WTC11 (cell line): ENCODE results near the gene NANOS2. TPM values are rescaled to one million over a fixed set of nuclear protein-coding genes. Genes with fewer than 3 reads are reported as not detected.
A peak's percentile ranks its signal among the peaks of the same experiment; 100 is the strongest.

Experiments
- ATAC-seq: fragments of 200-7000 bp; cut with Tn5 transposase; 2 replicates; pipeline ENCODE4 v1.10.0; 2021; ENCODE audit warnings: mild to moderate bottlenecking, moderate library complexity
- CTCF ChIA-PET: fragments of 300-600 bp; sonication (Branson Sonifier 250); formaldehyde crosslinking; loops from one replicate; lab custom pipeline; 2021; ENCODE audit warnings: antibody characterized with exemption; lab: Charles Lee
- POLR2A ChIA-PET: fragments of 350-600 bp; sonication (Branson Sonifier 250); formaldehyde crosslinking; loops from one replicate; lab custom pipeline; 2021; ENCODE audit warnings: antibody characterized with exemption; lab: Charles Lee
- DNase-seq: peaks from one replicate; pipeline ENCODE4 v3.0.0; 2021; ENCODE audit warnings: low spot score
- H3K27ac Mint-ChIP-seq: 2 replicates; pipeline ENCODE4 v1.8.0; 2021; ENCODE audit warnings: mixed read lengths
- H3K27me3 Mint-ChIP-seq: 2 replicates; pipeline ENCODE4 v1.8.0; 2021; ENCODE audit warnings: low read depth, mild to moderate bottlenecking, moderate library complexity, mixed read lengths
- H3K36me3 Mint-ChIP-seq: 2 replicates; pipeline ENCODE4 v1.8.0; 2021; ENCODE audit warnings: mixed read lengths
- H3K4me1 Mint-ChIP-seq: 2 replicates; pipeline ENCODE4 v1.8.0; 2022; ENCODE audit warnings: mixed read lengths
- H3K4me3 Mint-ChIP-seq: 2 replicates; pipeline ENCODE4 v1.8.0; 2021; ENCODE audit warnings: mild to moderate bottlenecking, moderate library complexity, mixed read lengths
- H3K9me3 Mint-ChIP-seq: 2 replicates; pipeline ENCODE4 v1.8.0; 2021; ENCODE audit warnings: mixed read lengths
- CREB1 ChIP-seq: sonication (generic); formaldehyde crosslinking; IDR thresholded peaks from 2 replicates; pipeline ENCODE4 v1.8.0; 2023; ENCODE audit warnings: mild to moderate bottlenecking, missing genetic modification reagents
- ELF4 ChIP-seq: sonication (generic); formaldehyde crosslinking; IDR thresholded peaks from 2 replicates; pipeline ENCODE4 v1.8.1; 2022; ENCODE audit warnings: low read depth, mild to moderate bottlenecking, moderate library complexity, missing genetic modification reagents
- ERG ChIP-seq: fragments of 250-450 bp; sonication (Bioruptor Pico); IDR thresholded peaks from 2 replicates; pipeline ENCODE4 v1.8.0; 2021; ENCODE audit warnings: mild to moderate bottlenecking
- ESRRA ChIP-seq: sonication (generic); formaldehyde crosslinking; IDR thresholded peaks from 2 replicates; pipeline ENCODE4 v1.8.1; 2022; ENCODE audit warnings: mild to moderate bottlenecking, missing genetic modification reagents, borderline replicate concordance
- FOXJ3 ChIP-seq: sonication (generic); formaldehyde crosslinking; IDR thresholded peaks from 2 replicates; pipeline ENCODE4 v1.9.0; 2021; ENCODE audit warnings: missing genetic modification reagents, mild to moderate bottlenecking, borderline replicate concordance
- GABPB1 ChIP-seq: sonication (generic); formaldehyde crosslinking; IDR thresholded peaks from 2 replicates; pipeline ENCODE4 v1.8.1; 2023; ENCODE audit warnings: mild to moderate bottlenecking, missing genetic modification reagents
- HMGXB4 ChIP-seq: sonication (generic); formaldehyde crosslinking; IDR thresholded peaks from 2 replicates; pipeline ENCODE4 v1.8.1; 2023; ENCODE audit warnings: mild to moderate bottlenecking, moderate library complexity, missing genetic modification reagents
- PREB ChIP-seq: sonication (generic); formaldehyde crosslinking; IDR thresholded peaks from 2 replicates; pipeline ENCODE4 v1.8.1; 2022; ENCODE audit warnings: mild to moderate bottlenecking, missing genetic modification reagents, moderate library complexity, borderline replicate concordance
- TEAD1 ChIP-seq: sonication (generic); formaldehyde crosslinking; IDR thresholded peaks from 2 replicates; pipeline ENCODE4 v1.8.0; 2022; ENCODE audit warnings: mild to moderate bottlenecking, missing genetic modification reagents
- USF1 ChIP-seq: sonication (generic); formaldehyde crosslinking; IDR thresholded peaks from 2 replicates; pipeline ENCODE4 v1.8.0; 2022; ENCODE audit warnings: mild to moderate bottlenecking, missing genetic modification reagents
- ZNF121 ChIP-seq: sonication (generic); formaldehyde crosslinking; IDR thresholded peaks from 2 replicates; pipeline ENCODE4 v1.8.0; 2023; ENCODE audit warnings: missing genetic modification reagents
- ZNF671 ChIP-seq: fragments of 250-450 bp; sonication (Bioruptor Pico); IDR thresholded peaks from 2 replicates; pipeline ENCODE4 v1.8.0; 2021; ENCODE audit warnings: mild to moderate bottlenecking
- ZSCAN18 ChIP-seq: fragments of 250-450 bp; sonication (Bioruptor Pico); IDR thresholded peaks from 2 replicates; pipeline ENCODE4 v2.1.2; 2022; ENCODE audit warnings: mild to moderate bottlenecking, moderate library complexity
- total RNA-seq: library from RNA; stranded (reverse); gene quantifications from 3 replicates; pipeline ENCODE4 v1.2.3, GENCODE V29; 2021
- TF ChIP-seq, protein P1 (sequence below): sonication (generic); formaldehyde crosslinking; IDR thresholded peaks from 2 replicates; pipeline ENCODE4 v1.8.1; 2022; ENCODE audit warnings: low read depth, mild to moderate bottlenecking, moderate library complexity, missing genetic modification reagents, borderline replicate concordance
- TF ChIP-seq, protein P2 (sequence below): sonication (generic); formaldehyde crosslinking; IDR thresholded peaks from 2 replicates; pipeline ENCODE4 v1.8.0; 2023; ENCODE audit warnings: missing genetic modification reagents, mild to moderate bottlenecking, borderline replicate concordance

The NANOS2 gene
- total RNA-seq, 1 experiment from 2014 or later: 0.13 TPM

- Mint-ChIP-seq H3K27ac (peak overlapping the region; percentile 98), H3K9me3 (no peaks in the 10 kb centered on the region), H3K4me1 (peaks cover 37% of the 10 kb centered on the region), H3K27me3 (no peaks in the 10 kb centered on the region), H3K36me3 (no peaks in the 10 kb centered on the region), H3K4me3 (peak overlapping the region; percentile 76)
- ChIA-PET CTCF (interaction anchor here (0.5 to 8.5 kb wide), 4 partner anchors 19 to 102 kb away, joined by 4 to 212 read pairs (median 28); partner anchors contain the start of genes FOXA3, RSPH6A and SYMPK), POLR2A (no interaction called here)
- DNase-seq (no peak), ATAC-seq (no peak)
- no peak for TF ChIP-seq CREB1 (CRISPR knock-in tag)
- TF ChIP-seq, protein P1, sequence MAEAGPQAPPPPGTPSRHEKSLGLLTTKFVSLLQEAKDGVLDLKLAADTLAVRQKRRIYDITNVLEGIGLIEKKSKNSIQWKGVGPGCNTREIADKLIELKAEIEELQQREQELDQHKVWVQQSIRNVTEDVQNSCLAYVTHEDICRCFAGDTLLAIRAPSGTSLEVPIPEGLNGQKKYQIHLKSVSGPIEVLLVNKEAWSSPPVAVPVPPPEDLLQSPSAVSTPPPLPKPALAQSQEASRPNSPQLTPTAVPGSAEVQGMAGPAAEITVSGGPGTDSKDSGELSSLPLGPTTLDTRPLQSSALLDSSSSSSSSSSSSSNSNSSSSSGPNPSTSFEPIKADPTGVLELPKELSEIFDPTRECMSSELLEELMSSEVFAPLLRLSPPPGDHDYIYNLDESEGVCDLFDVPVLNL (CRISPR knock-in tag): no peak
- TF ChIP-seq PREB (CRISPR knock-in tag): no peak
Measured at GRCh38 chr19:45883586-45883880, 31.0 kb downstream of the NANOS2 start.

DNA sequence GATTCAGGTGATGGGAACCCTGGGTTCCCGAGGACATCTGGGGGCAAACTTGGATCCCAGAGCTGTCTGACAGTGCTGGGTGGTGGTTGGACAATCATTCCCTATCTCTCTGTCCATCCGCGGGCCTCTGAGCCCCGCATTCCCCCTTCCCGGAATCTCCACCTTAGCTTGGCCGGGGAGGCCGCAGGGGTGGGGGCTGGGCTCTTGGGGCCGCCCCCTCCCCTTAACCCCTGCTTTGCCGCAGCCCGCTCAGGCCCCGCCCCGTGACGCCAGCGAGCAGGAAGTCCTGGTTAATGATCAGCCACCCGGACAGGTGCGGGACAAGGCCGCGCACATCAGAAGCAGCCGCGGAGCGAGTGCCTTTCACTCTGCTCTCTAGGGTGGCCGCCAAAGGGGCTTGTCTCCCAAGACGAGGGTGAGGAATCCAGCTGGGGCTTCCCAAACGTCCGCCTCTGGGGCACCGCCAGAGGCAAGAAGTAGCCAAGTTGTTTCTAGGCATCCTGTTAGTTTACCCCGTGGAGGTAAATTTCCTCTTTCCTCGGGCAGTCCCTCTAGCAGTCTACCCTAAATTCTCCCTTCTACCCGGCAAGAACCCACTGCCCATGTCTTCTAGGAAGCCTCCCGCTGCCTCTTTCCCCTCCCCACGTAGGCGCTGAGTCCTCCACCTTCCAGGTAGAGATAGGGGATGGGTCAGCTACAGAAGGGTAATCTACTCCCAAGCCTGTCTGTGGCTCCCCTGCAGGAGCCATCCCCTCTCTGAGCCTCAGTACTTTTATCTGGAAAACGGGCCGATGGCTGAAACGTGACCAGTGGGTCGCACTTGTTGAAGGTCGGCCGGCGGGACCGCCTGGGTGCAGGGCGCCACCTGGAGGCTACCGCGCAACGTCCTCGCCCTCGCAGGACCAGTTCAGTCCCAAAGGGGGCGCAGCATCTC is 31.7 kb downstream of the NANOS2 start:
- Mint-ChIP-seq H3K27me3 (no peaks in the 10 kb centered on the region), H3K9me3 (no peaks in the 10 kb centered on the region), H3K4me3 (peak overlapping the region; percentile 76), H3K4me1 (peaks cover 40% of the 10 kb centered on the region), H3K36me3 (no peaks in the 10 kb centered on the region), H3K27ac (peak overlapping the region; percentile 98)
- CTCF ChIA-PET: interaction anchor here (0.6 to 8.5 kb wide), 14 partner anchors 18 to 795 kb away, joined by 3 to 212 read pairs (median 5); partner anchors contain the start of genes CCDC61, DMWD, FOXA3 and MYPOP
- peak; percentile 94 for DNase-seq
- POLR2A ChIA-PET: interaction anchor here (1.0 to 3.0 kb wide), 3 partner anchors 19 to 114 kb away, joined by 6 to 42 read pairs (median 6); partner anchors contain the start of genes FOXA3, SIX5 and SYMPK
- peak; percentile 33 for ATAC-seq
- TF ChIP-seq FOXJ3 (CRISPR knock-in tag) (no peak), USF1 (peak; percentile 30; the same call in 1 of the 2 replicates), ELF4 (CRISPR knock-in tag) (no peak), ZNF121 (peak; percentile 95), HMGXB4 (peak; percentile 81), ZSCAN18 (CRISPR knock-in tag) (peak; percentile 83; the same call in 1 of the 2 replicates), TEAD1 (peak; percentile 80), ERG (peak; percentile 88), ESRRA (CRISPR knock-in tag) (peak; percentile 66; the same call in 1 of the 2 replicates), GABPB1 (peak; percentile 46), ZNF671 (peak; percentile 22; the same call in 1 of the 2 replicates)
- TF ChIP-seq, protein P2, sequence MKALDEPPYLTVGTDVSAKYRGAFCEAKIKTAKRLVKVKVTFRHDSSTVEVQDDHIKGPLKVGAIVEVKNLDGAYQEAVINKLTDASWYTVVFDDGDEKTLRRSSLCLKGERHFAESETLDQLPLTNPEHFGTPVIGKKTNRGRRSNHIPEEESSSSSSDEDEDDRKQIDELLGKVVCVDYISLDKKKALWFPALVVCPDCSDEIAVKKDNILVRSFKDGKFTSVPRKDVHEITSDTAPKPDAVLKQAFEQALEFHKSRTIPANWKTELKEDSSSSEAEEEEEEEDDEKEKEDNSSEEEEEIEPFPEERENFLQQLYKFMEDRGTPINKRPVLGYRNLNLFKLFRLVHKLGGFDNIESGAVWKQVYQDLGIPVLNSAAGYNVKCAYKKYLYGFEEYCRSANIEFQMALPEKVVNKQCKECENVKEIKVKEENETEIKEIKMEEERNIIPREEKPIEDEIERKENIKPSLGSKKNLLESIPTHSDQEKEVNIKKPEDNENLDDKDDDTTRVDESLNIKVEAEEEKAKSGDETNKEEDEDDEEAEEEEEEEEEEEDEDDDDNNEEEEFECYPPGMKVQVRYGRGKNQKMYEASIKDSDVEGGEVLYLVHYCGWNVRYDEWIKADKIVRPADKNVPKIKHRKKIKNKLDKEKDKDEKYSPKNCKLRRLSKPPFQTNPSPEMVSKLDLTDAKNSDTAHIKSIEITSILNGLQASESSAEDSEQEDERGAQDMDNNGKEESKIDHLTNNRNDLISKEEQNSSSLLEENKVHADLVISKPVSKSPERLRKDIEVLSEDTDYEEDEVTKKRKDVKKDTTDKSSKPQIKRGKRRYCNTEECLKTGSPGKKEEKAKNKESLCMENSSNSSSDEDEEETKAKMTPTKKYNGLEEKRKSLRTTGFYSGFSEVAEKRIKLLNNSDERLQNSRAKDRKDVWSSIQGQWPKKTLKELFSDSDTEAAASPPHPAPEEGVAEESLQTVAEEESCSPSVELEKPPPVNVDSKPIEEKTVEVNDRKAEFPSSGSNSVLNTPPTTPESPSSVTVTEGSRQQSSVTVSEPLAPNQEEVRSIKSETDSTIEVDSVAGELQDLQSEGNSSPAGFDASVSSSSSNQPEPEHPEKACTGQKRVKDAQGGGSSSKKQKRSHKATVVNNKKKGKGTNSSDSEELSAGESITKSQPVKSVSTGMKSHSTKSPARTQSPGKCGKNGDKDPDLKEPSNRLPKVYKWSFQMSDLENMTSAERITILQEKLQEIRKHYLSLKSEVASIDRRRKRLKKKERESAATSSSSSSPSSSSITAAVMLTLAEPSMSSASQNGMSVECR: peak; percentile 59; the same call in 1 of the 2 replicates
- TF ChIP-seq, protein P1 (CRISPR knock-in tag): no peak
